Activated naive CD8-positive, alpha-beta T cell treated with anti-CD3 and anti-CD28 coated beads, Interleukin-2, amount 10 ng/mL, durations not matched to agents 7 days and 5 days (primary cell): ENCODE results near the gene SETBP1. TPM values are rescaled to one million over a fixed set of nuclear protein-coding genes. Genes with fewer than 3 reads are reported as not detected.
A peak's percentile ranks its signal among the peaks of the same experiment; 100 is the strongest.
"Not testable (repeated sequence)": the region's sequence is repeated elsewhere in the genome, so short reads cannot be mapped to it uniquely, and the experiment has no call there.

Source experiments
- ATAC-seq: fragments of 150-1000 bp; cut with Tn5 transposase; one replicate; pipeline ENCODE4 v1.10.0; 2021; ENCODE audit warnings: low read depth, moderate library complexity
- POLR2A ChIA-PET: fragments of 350-600 bp; sonication (Branson Sonifier 250); formaldehyde crosslinking; loops from one replicate; lab custom pipeline; 2021; ENCODE audit warnings: antibody characterized with exemption; lab: Charles Lee
- DNase-seq: peaks from one replicate; pipeline ENCODE4 v3.0.0; 2021
- H3K27ac Mint-ChIP-seq: one replicate; pipeline ENCODE4 v1.8.0; 2022; ENCODE audit warnings: mild to moderate bottlenecking, mixed read lengths
- H3K27me3 Mint-ChIP-seq: one replicate; pipeline ENCODE4 v1.8.0; 2022; ENCODE audit warnings: mild to moderate bottlenecking, moderate library complexity, mixed read lengths
- H3K36me3 Mint-ChIP-seq: one replicate; pipeline ENCODE4 v1.8.0; 2021; ENCODE audit warnings: mild to moderate bottlenecking, mixed read lengths
- H3K4me1 Mint-ChIP-seq: one replicate; pipeline ENCODE4 v1.8.0; 2021; ENCODE audit warnings: mixed read lengths
- H3K4me3 Mint-ChIP-seq: one replicate; pipeline ENCODE4 v1.8.0; 2022; ENCODE audit warnings: mild to moderate bottlenecking, moderate library complexity, mixed read lengths
- H3K9me3 Mint-ChIP-seq: one replicate; pipeline ENCODE4 v1.8.0; 2021; ENCODE audit warnings: mixed read lengths
- total RNA-seq, 2 experiments: library from RNA; stranded (reverse); gene quantifications; one replicate each; pipeline ENCODE4 v1.2.3, GENCODE V29; 2021

The SETBP1 gene
- total RNA-seq, 2 experiments from 2014 or later: 1.8 to 1.9 TPM

DNA sequence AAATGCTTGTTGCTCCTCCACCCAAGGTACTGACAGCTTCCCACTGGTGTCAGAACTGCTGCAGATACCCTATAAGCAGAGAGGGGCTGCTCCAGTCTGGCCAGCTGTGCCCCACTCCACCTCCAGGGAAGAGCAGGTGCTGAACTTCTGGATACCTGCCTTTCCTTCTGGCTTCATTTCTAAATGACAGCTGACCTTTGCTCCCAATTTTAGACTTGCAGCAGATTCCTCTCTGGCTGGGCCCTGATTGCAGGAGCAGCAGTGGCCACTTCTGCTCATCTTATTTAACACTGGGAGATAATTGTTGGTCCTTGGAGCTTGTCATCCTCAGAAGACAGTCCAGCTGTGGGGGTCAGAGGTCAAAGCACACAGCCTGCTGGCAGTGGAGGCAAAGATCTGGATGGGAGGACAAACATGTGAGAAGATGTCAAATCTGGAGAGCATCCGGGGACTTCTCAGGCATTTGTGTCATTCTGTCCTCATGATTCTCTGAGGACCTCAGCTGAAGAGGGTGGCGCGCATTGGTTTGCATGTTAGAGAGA, 38.9 kb downstream of the SETBP1 start:
- H3K4me3 Mint-ChIP-seq: no peak overlapping the region
- H3K27ac Mint-ChIP-seq: no peak overlapping the region
- peaks cover 8% of the 10 kb centered on the region for H3K36me3 Mint-ChIP-seq
- DNase-seq (no peak), ATAC-seq (no peak)
- H3K9me3 Mint-ChIP-seq: peaks cover 3% of the 10 kb centered on the region
- H3K4me1 Mint-ChIP-seq: peaks cover 14% of the 10 kb centered on the region
- H3K27me3 Mint-ChIP-seq: peaks cover 39% of the 10 kb centered on the region
- POLR2A ChIA-PET: no interaction called here

DNA sequence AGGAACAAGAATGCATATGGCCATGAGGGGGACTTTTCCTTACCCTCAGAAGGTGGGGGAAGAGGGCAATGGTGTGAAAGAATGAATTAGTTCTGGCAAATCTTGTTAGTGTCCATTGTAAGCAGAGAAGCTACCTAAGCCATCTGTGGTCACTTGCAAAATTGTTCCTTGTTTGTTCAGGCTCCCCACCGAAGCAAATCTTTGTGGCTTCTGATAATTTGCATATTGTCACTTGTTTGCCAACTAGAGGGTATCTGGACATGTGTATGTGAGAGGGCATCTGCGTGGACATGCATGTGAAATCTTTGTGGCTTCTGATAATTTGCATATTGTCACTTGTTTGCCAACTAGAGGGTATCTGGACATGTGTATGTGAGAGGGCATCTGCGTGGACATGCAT, 41.1 kb downstream of the SETBP1 start:
- H3K4me3 Mint-ChIP-seq, H3K36me3 Mint-ChIP-seq, H3K27ac Mint-ChIP-seq, DNase-seq, ATAC-seq, H3K9me3 Mint-ChIP-seq, POLR2A ChIA-PET: not testable (repeated sequence)
- Mint-ChIP-seq H3K4me1 (peaks cover 36% of the 10 kb centered on the region), H3K27me3 (peaks cover 35% of the 10 kb centered on the region)

- ATAC-seq (no peak), DNase-seq (no peak)
- Mint-ChIP-seq H3K4me1 (peaks cover 42% of the 10 kb centered on the region), H3K4me3 (no peak overlapping the region), H3K27me3 (peaks cover 37% of the 10 kb centered on the region), H3K9me3 (peaks cover 3% of the 10 kb centered on the region), H3K27ac (no peak overlapping the region), H3K36me3 (peaks cover 7% of the 10 kb centered on the region)
- POLR2A ChIA-PET: no interaction called here
Measured at GRCh38 chr18:44723411-44723810, 42.7 kb downstream of the SETBP1 start.

DNA sequence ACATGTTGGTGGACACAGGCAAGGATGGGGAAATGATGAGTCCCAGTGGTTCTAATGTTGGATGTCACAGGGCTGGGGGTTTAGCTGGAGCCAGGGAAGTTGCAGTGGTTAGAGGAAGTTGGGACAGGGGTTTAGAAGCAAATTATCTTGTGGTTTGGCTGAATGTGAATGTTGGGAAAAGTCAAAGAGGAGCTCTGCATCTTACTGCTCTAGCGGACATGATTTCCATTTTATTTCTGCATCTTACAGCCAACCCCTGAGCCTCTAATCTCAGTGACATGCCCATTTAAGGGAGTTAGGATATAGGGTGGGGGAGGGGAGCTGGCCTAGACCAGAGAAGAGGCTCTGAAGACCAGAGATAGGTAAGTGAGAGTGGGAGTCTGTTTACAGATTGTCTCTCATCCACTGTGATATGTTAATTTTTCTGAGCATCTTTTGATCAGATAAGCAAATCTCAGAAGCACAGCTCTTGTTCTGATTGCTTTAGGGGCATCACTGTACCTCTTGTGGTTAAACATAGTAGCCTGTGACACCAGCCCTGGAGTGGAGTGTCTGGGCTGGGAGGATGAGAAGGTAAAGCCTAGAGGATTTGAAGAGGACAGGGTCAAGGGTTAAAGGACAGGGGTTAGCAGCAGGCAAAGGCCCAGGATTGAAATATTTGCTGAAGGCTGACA, 43.6 kb downstream of the SETBP1 start:
- Mint-ChIP-seq H3K27me3 (peaks cover 40% of the 10 kb centered on the region), H3K4me3 (peak overlapping the region; percentile 26), H3K4me1 (peaks cover 44% of the 10 kb centered on the region), H3K9me3 (peaks cover 3% of the 10 kb centered on the region), H3K36me3 (peaks cover 9% of the 10 kb centered on the region), H3K27ac (peak overlapping the region; percentile 25)
- DNase-seq: no peak
- POLR2A ChIA-PET: no interaction called here
- ATAC-seq: no peak

DNA sequence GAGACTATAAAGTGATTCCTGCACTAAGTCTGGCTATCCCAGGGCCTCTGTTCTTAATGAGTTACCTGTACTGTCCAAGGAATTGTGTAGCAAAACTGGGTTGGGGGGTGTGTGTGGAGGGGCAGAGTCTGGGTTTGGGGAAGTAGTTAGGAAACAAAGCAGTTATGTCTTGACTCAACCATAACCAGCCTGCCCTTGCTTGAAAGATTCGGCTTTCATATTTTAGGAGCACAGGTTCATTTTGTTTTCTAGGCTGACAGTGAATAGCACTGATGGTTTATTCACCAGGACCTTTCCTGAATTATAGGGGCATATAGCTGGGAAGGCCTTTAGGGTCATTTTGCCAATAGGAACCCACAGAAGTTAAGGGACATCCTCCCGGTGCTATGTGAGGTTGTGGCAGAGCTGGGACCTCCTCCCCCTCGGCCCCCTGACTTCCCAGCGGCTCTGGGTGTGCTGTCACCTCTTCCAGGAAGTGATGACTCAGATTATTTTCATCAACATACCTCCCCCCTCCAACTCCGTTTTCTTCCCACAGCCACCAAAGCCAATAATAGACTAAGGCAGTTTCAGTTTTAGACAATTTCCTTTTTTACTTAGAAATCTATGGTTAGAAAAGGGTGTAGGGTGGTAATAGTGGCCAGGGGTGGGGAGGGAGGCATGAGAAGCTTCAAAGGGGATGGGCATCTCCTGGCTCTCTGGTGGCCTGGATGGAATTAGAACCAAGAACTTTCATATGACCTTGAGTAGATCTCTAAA, 44.8 kb downstream of the SETBP1 start:
- Mint-ChIP-seq H3K27me3 (peaks cover 39% of the 10 kb centered on the region), H3K27ac (peak overlapping the region; percentile 55), H3K4me1 (peaks cover 54% of the 10 kb centered on the region), H3K4me3 (peak overlapping the region; percentile 52), H3K9me3 (peaks cover 5% of the 10 kb centered on the region), H3K36me3 (peaks cover 12% of the 10 kb centered on the region)
- POLR2A ChIA-PET: interaction anchor here (0.6 to 1.3 kb wide), 3 partner anchors 34 to 652 kb away, joined by 3 read pairs; no protein-coding TSS in a partner anchor
- DNase-seq: peak; percentile 62
- peak; percentile 89 for ATAC-seq

DNA sequence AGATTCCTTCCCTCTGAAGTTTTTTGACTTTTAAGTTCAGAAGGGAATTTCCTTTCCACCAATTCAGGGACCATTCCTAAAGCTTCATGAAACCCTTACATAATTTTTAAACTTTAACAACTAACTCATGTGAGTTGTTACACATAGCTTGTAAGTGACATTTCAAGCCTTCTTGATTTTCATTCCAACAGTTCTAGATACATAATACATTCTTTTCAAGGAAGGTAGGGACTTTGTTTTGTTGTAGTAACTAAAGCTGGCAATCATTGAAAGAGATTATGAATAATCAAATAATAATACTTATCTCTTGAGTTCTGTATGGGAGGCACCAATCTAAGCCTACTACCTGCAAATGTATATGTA, 45.4 kb downstream of the SETBP1 start:
- peak overlapping the region; percentile 55 for H3K27ac Mint-ChIP-seq
- DNase-seq (no peak), ATAC-seq (peak; percentile 6)
- peak overlapping the region; percentile 52 for H3K4me3 Mint-ChIP-seq
- peaks cover 12% of the 10 kb centered on the region for H3K36me3 Mint-ChIP-seq
- H3K4me1 Mint-ChIP-seq: peaks cover 55% of the 10 kb centered on the region
- H3K27me3 Mint-ChIP-seq: peaks cover 42% of the 10 kb centered on the region
- POLR2A ChIA-PET: interaction anchor here (0.6 to 1.3 kb wide), 3 partner anchors 33 to 652 kb away, joined by 3 read pairs; no protein-coding TSS in a partner anchor
- H3K9me3 Mint-ChIP-seq: peaks cover 5% of the 10 kb centered on the region

- Mint-ChIP-seq H3K27ac (no peak overlapping the region), H3K4me1 (peaks cover 60% of the 10 kb centered on the region)
Measured at GRCh38 chr18:44727291-44727690, 46.6 kb downstream of the SETBP1 start.

GRCh38 chr18:44729631-44730101, 49.0 kb downstream of the SETBP1 start:
- no peak overlapping the region for H3K27ac Mint-ChIP-seq
- DNase-seq: no peak
- H3K4me1 Mint-ChIP-seq: peaks cover 57% of the 10 kb centered on the region
- POLR2A ChIA-PET: no interaction called here
- H3K4me3 Mint-ChIP-seq: no peak overlapping the region
- H3K27me3 Mint-ChIP-seq: peaks cover 49% of the 10 kb centered on the region
- no peak for ATAC-seq
- peaks cover 9% of the 10 kb centered on the region for H3K36me3 Mint-ChIP-seq
- H3K9me3 Mint-ChIP-seq: peaks cover 1% of the 10 kb centered on the region

More at GRCh38 chr18:44727291-44727690, 46.6 kb downstream of the SETBP1 start:
- DNase-seq (no peak), ATAC-seq (no peak)
- Mint-ChIP-seq H3K27me3 (peaks cover 48% of the 10 kb centered on the region), H3K36me3 (peaks cover 12% of the 10 kb centered on the region), H3K9me3 (peaks cover 5% of the 10 kb centered on the region), H3K4me3 (no peak overlapping the region)
- POLR2A ChIA-PET: no interaction called here

GRCh38 chr18:44730803-44731529, 50.3 kb downstream of the SETBP1 start:
- peaks cover 53% of the 10 kb centered on the region for H3K27me3 Mint-ChIP-seq
- POLR2A ChIA-PET: no interaction called here

DNA sequence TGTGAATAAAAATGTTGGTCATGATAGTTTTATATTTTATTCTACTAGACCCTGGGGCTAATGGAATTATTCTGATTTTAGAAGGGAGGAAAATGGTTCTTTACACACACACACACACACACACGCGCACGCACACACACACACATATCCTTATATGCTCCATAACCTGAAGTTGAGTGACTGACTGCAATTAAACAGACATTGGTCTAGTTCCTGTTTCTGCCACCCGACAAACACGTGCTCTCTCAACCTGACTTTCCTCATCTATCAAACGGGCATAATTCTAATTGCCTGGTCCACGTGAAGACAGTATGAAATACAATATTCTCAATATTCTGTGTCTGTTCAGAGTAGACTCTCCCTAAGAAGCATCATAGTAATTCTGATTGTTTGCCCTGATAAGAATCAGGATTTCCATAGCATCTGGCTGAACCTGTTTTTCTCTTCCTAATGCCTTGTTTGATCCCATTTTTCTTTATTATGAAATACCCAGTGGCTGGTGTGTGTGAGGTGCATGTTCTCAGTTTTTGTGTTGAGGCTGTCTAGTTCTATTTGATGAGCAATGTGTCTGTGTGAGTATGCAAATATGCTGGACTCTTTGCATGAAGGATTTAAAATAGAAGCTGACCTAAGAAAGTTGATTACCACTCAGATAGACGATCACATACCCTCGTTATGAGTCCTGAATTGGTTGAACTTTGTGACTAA, 51.0 kb downstream of the SETBP1 start:
- DNase-seq: no peak
- Mint-ChIP-seq H3K27me3 (peaks cover 54% of the 10 kb centered on the region), H3K9me3 (peaks cover 1% of the 10 kb centered on the region), H3K36me3 (peaks cover 9% of the 10 kb centered on the region), H3K27ac (no peak overlapping the region), H3K4me1 (peaks cover 37% of the 10 kb centered on the region), H3K4me3 (no peak overlapping the region)
- ATAC-seq: no peak
- POLR2A ChIA-PET: no interaction called here

More at GRCh38 chr18:44730803-44731529, 50.3 kb downstream of the SETBP1 start:
- Mint-ChIP-seq H3K36me3 (peaks cover 9% of the 10 kb centered on the region), H3K4me3 (no peak overlapping the region), H3K4me1 (peaks cover 44% of the 10 kb centered on the region), H3K9me3 (peaks cover 1% of the 10 kb centered on the region), H3K27ac (no peak overlapping the region)
- no peak for DNase-seq
- no peak for ATAC-seq

GRCh38 chr18:44732238-44732563, 51.5 kb downstream of the SETBP1 start:
- Mint-ChIP-seq H3K4me1 (peaks cover 32% of the 10 kb centered on the region), H3K36me3 (peaks cover 10% of the 10 kb centered on the region), H3K9me3 (peaks cover 1% of the 10 kb centered on the region), H3K27me3 (peaks cover 56% of the 10 kb centered on the region), H3K27ac (no peak overlapping the region), H3K4me3 (no peak overlapping the region)
- POLR2A ChIA-PET: no interaction called here
- DNase-seq (no peak), ATAC-seq (no peak)

DNA sequence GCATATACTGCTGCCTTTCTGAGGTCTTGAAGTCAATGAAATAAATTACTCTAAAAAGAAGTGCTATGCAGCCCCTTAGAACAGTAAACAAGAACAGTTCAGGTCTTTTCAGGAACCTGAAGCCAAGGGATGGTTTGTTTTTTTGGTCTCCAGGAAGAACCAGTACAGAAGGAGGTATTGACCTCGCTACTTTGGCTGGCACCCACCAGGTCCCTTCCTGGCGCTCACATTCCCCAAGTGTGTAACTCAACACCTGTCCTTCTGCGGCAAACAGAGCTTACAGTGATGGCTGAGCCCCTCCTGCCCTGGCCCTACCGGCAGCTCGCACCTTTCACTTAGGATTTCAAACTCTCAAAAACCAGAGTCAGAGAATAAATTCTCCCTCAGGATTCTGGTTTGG, 51.9 kb downstream of the SETBP1 start:
- POLR2A ChIA-PET: no interaction called here
- no peak overlapping the region for H3K27ac Mint-ChIP-seq

More for the DNA sequence above, 51.9 kb downstream of the SETBP1 start:
- DNase-seq (no peak), ATAC-seq (no peak)
- Mint-ChIP-seq H3K27me3 (peaks cover 52% of the 10 kb centered on the region), H3K36me3 (peaks cover 9% of the 10 kb centered on the region), H3K9me3 (peaks cover 1% of the 10 kb centered on the region), H3K4me1 (peaks cover 28% of the 10 kb centered on the region), H3K4me3 (no peak overlapping the region)
